Mucosa of rectum (tissue), 2 donors: ENCODE data around the gene NACA.
A peak's percentile ranks its signal among the peaks of the same experiment; 100 is the strongest.

Experiments
- H3K27ac ChIP-seq, 2 donors: one replicate each; pipeline ENCODE4 v1.7.0; 2013; ENCODE audit warnings: inconsistent platforms in 2 of 2, low read depth in 2 of 2, low read length in 2 of 2
- H3K27me3 ChIP-seq, 2 donors: one replicate each; pipeline ENCODE4 v1.7.0; 2013; ENCODE audit warnings: low read length in 2 of 2; ENCODE audit not compliant: control insufficient read depth in 2 of 2, insufficient read depth in 2 of 2
- H3K36me3 ChIP-seq, 2 donors: one replicate each; pipeline ENCODE4 v1.7.0; 2013; ENCODE audit warnings: low read length in 2 of 2; ENCODE audit not compliant: control insufficient read depth in 2 of 2, insufficient read depth in 2 of 2
- H3K4me1 ChIP-seq, 2 donors: one replicate each; pipeline ENCODE4 v1.7.0; 2013; ENCODE audit warnings: low read length in 2 of 2, mild to moderate bottlenecking in 1 of 2; ENCODE audit not compliant: control insufficient read depth in 2 of 2, insufficient read depth in 2 of 2
- H3K4me3 ChIP-seq, 2 donors: one replicate each; pipeline ENCODE4 v1.7.0; 2013; ENCODE audit warnings: low read length in 2 of 2
- H3K9ac ChIP-seq, 2 donors: one replicate each; pipeline ENCODE4 v1.7.0; 2013; ENCODE audit warnings: low read length in 2 of 2, low read depth in 1 of 2, mild to moderate bottlenecking in 1 of 2
- H3K9me3 ChIP-seq, 2 donors: one replicate each; pipeline ENCODE4 v1.7.0; 2013; ENCODE audit warnings: low read length in 2 of 2; ENCODE audit not compliant: control insufficient read depth in 2 of 2
- donor health status: healthy.
- donor health status: Normal muscosa, but diverticular disease.

The NACA gene

DNA sequence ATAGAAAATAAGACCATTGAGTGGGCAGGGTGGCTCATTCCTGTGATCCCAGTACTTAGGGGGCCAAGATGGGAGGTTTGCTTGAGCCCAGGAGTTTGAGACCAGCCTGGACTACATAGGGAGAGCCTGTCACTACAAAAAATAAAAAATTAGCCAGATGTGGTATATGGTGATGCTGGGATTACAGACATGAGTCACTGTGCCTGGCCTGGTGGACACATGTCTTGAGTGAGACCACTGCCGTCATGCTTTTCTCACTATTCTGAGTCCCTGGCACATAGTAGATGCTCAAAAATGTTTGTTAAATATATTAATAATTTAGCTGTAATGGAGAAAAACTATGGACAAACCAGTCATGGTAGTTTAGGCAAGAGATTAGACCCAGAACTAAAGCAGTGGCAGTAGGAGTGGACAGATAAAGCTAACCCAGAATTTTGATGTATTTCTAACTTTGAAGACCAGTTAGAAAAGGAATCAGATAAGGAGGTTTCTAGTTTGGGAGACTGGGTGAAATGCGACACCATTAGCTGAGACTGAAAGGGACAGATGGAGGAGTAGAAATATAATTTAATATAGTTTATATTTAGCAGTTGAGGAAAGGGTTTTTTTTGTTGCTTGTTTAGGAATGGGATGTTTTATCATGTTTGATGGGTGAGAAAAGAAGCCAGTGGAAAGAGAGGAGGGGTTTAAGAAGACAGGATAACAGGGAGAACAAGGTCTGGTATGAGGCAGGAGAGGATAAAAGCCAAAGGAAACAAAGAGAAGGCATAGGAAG, 29.6 kb downstream of the NACA start:
- Histone ChIP-seq H3K36me3 (no peaks in the 10 kb centered on the region), H3K4me1 (no peaks in the 10 kb centered on the region), H3K27ac (no peak overlapping the region), H3K9me3 (no peaks in the 10 kb centered on the region), H3K27me3 (no peaks in the 10 kb centered on the region), H3K9ac (no peak overlapping the region), H3K4me3 (no peak overlapping the region)

DNA sequence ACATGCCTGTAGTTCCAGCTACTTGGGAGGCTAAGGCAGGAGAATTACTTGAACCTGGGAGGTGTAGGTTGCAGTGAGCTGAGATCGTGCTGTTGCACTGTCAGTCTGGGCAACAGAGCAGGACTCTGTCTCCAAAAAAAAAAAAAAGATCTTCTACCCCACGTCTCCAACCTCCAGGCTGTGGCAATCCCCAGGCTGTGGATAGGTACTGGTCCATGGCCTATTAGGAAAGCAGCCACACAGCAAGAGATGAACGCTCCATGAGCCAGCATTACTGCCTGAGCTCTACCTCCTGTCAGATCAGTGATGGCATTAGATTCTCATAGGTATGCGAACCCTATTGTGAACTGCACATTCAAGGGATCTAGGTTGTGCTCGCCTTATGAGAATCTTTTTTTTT, 30.9 kb downstream of the NACA start:
- Histone ChIP-seq H3K9me3 (no peaks in the 10 kb centered on the region), H3K4me3 (no peak overlapping the region), H3K9ac (no peak overlapping the region), H3K27ac (no peak overlapping the region), H3K27me3 (no peaks in the 10 kb centered on the region), H3K36me3 (no peaks in the 10 kb centered on the region), H3K4me1 (peaks cover 1 to 2% of the 10 kb centered on the region in 2 donors)

DNA sequence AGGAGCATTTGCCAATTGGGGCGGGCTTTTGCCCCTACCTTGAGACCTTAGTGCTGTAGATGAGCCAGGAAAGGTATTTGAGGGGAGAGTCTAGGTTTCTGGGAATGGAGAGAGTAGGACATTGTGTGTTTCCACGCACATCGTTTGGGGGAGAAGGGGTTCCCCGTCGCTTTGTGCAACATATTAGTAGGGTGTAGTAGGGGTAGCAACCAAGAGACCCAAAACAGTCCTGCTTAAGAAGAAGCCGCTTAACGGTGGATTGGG, 36.3 kb downstream of the NACA start:
- Histone ChIP-seq H3K36me3 (no peaks in the 10 kb centered on the region), H3K4me1 (peaks cover 9 to 10% of the 10 kb centered on the region in 2 donors), H3K9ac (peak overlapping the region; percentile 83 to 96), H3K27me3 (no peaks in the 10 kb centered on the region), H3K9me3 (no peaks in the 10 kb centered on the region), H3K27ac (peak overlapping the region; percentile 99 to 100), H3K4me3 (peak overlapping the region; percentile 78 to 90)

DNA sequence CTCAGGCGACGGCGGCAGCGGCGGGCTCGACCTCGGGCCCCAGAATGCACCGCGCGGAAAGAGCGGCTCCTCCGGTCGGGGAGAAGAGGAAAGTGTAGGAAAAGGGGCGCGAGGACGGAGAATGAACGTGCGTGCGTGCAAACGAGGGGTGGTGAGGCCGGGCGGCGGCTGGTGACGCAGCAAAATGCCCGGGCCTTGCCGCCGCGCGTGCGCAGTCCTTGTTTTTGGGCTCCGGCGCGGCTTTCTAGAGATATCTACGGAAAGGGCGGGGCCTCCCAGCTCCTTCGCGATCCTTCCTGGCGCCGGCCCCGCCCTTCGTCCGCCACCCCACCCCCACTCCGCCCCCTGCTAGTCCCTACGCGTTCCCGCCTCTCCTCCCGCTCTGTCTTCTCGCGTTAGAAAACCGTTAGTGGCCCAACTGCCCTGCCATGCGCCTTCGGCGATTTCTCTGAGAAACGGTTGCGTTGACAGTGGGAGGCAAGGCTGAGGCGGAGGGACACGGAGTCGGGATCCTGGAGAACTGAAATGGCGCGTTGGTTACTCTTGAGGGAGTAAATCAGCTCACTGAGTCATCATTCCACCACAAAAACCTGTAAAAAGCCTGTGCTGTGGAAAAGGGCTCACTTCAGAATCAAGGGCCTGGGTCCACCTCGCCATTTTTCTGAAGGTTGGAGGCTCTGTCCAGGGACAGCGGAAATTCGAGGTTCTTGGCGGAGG, 36.8 kb downstream of the NACA start, which contains the start of gene PTGES3:
PTGES3 (minus strand) TSS at position 156 of the 717 bp plus-strand sequence. CDS start 285 bp downstream, outside the sequence.
- Histone ChIP-seq H3K27me3 (no peaks in the 10 kb centered on the region), H3K36me3 (no peaks in the 10 kb centered on the region), H3K9ac (peak within 1 kb of the TSS; percentile 98 to 100), H3K27ac (peak within 1 kb of the TSS; percentile 99 to 100), H3K4me1 (peaks cover 9 to 10% of the 10 kb centered on the region in 2 donors), H3K4me3 (peak within 1 kb of the TSS; percentile 96 to 98), H3K9me3 (no peaks in the 10 kb centered on the region)

DNA sequence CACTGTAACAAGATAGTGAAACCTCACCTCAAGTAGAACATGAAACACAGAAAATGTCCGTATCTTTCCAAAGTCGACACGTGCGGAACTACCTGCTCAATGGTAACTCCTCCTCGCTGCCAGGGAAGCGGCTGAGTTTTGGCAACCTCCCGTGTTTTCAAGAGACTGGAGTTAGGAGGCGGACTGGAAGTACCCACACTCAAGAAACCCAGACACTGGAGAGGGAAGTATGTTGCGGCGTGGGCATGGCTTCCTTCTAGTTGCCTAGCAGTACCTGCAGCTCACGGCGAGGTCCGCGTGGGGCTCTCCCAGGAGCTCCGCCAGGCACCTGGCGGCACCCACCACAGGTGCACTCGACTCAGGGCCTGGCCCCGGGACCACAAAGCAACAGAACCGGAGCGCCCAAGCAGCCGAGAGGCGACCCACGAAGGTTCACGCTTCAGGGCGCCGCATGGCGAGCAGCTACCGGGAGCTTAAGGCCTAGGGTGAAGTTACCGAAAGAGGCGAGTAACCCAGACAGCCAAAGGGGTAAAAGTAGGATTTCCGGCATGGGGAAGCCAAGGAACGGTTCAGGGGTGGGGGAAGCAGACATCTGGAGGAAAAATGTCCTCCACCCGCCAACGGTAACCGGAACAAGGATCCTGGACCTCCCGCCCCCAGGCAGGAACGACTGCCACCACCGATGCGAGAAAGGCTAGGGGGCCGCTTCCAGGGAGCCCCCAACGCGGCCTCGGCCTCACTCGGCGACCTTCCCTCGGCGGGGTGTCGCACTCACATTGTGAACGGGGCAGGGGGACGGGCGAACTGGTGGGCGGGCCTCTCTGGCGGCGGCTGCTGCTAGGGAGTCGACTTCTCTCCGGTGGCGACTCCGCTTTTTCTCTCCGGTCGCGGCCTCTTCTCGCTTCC, 37.6 kb downstream of the NACA start:
- H3K4me3 ChIP-seq = peak overlapping the region; percentile 96 to 98
- H3K9ac ChIP-seq = peak overlapping the region; percentile 98 to 100
- H3K27ac ChIP-seq = peak overlapping the region; percentile 99 to 100
- no peaks in the 10 kb centered on the region for H3K9me3 ChIP-seq
- peaks cover 9 to 10% of the 10 kb centered on the region in 2 donors for H3K4me1 ChIP-seq
- no peaks in the 10 kb centered on the region for H3K36me3 ChIP-seq
- no peaks in the 10 kb centered on the region for H3K27me3 ChIP-seq

DNA sequence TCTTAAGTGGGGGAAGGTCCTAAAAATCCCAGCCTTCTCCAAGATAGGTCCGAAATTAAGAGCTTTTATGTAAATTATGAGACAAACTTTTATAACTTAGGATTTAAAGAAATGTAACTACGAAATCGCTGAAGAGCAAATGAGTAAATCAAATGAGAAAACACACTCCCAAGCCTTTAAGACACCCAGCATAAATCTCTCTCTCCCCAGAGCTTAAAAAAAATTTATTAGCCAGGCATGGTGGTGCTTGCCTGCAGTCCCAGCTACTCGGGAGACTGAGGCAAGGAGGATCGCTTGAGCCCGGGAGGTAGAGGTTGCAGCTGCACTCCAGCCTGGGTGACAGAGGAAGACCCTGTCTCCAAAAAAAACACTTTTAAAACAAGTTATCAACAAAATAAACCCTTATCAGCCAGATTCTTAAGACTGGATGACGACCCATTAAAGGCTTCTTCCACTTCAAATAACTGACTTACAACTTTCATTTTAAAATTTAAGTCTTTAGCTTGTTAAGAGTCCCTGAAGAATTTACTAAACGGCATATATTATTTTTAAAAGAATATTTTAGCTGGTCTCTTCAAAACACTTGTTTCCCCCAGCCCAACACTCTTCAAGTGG, 40.2 kb downstream of the NACA start:
- H3K4me3 ChIP-seq = peak overlapping the region; percentile 65 to 98
- H3K9ac ChIP-seq = peak overlapping the region; percentile 18 to 50
- peak overlapping the region; percentile 86 to 100 for H3K27ac ChIP-seq
- H3K4me1 ChIP-seq = peaks cover 13 to 17% of the 10 kb centered on the region in 2 donors
- H3K9me3 ChIP-seq = no peaks in the 10 kb centered on the region
- H3K36me3 ChIP-seq = peaks cover 0 to 11% of the 10 kb centered on the region in 2 donors
- H3K27me3 ChIP-seq = no peaks in the 10 kb centered on the region

DNA sequence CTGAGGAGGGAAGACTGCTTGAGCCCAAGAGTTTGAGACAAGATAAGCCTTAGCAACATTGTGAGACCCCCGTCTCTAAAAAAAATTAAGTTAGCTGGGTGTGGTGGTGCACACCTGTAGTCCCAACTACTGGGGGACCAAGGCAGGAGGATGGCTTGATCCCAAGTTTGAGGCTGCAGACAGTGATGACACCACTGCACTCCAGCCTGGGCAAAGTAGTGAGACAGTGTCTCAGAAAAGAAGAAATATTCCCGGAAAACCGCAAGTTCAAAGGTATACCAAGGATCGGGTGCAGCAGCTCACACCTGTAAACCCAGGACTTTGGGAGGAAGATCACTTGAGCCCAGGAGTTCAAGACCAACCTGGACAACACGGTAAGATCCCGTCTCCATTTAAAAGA, 42.8 kb downstream of the NACA start:
- H3K27ac ChIP-seq = no peak overlapping the region
- H3K4me3 ChIP-seq = no peak overlapping the region
- no peaks in the 10 kb centered on the region for H3K27me3 ChIP-seq
- no peaks in the 10 kb centered on the region for H3K9me3 ChIP-seq
- no peak overlapping the region for H3K9ac ChIP-seq
- H3K36me3 ChIP-seq = peaks cover 0 to 15% of the 10 kb centered on the region in 2 donors
- H3K4me1 ChIP-seq = peaks cover 14 to 16% of the 10 kb centered on the region in 2 donors

DNA sequence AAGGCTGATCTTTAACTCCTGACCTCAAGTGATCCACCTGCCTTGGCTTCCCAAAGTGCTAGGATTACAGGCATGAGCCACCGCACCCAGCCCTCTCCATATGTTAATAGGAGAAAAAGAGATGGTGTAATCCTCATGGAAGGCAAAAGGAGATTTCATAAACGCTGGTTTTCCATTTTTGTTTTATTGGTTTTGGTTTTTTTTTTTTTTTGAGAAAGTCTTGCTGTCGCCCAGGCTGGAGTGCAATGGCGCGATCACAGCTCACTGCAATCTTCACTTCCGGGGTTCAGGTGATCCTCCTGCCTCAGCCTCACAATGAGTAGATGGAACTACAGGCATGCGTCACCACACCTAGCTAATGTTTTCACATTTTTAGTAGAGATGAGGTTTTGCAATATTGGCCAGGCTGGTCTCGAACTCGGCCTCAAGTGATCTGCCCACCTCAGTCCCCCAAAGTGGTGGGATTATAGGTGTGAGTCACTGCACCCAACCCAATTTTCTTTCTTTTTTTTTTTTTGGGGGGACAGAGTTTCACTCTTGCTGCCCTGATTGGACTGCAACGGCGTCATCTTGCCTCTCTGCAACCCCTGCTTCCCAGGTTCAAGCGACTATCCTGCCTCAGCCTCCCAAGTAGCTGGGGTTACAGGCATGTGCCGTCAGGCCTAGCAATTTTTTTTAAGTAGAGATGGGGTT, 45.1 kb downstream of the NACA start:
- Histone ChIP-seq H3K4me1 (peaks cover 24 to 28% of the 10 kb centered on the region in 2 donors), H3K4me3 (no peak overlapping the region), H3K27ac (no peak overlapping the region), H3K9ac (no peak overlapping the region), H3K36me3 (peaks cover 0 to 18% of the 10 kb centered on the region in 2 donors), H3K27me3 (no peaks in the 10 kb centered on the region), H3K9me3 (no peaks in the 10 kb centered on the region)

DNA sequence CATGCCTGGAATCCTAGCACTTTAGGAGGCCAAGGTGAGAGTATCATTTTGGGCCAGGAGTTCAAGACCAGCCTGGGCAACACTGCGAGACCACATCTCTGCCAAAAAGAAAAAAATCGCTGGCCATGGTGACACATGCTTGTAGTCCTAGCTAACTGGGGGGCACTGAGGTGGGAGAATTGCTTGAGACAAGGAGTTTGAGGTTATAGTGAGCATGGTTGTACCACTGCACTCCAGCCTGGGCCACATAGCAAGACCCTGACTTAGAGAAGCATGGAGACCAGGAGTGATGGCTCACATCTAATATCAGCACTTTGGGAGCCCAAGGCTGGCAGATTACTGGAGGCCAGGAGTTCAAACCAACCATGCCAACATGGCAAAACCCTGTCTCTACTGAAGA, 46.2 kb downstream of the NACA start:
- no peak overlapping the region for H3K4me3 ChIP-seq
- peaks cover 0 to 19% of the 10 kb centered on the region in 2 donors for H3K36me3 ChIP-seq
- H3K4me1 ChIP-seq = peaks cover 24 to 28% of the 10 kb centered on the region in 2 donors
- no peaks in the 10 kb centered on the region for H3K27me3 ChIP-seq
- H3K9me3 ChIP-seq = no peaks in the 10 kb centered on the region
- no peak overlapping the region for H3K9ac ChIP-seq
- no peak overlapping the region for H3K27ac ChIP-seq
